HepG2 (cell line): ENCODE data around the gene MSRB3. TPM values are rescaled to one million over a fixed set of nuclear protein-coding genes. Genes with fewer than 3 reads are reported as not detected.

Source experiments
- ATF7 ChIP-seq, 2 experiments: fragments of 450-650 bp in 1 of 2; sonication (generic) in 1 of 2; formaldehyde crosslinking in 1 of 2; IDR thresholded peaks; 2 replicates each; pipeline versions ENCODE4 v1.4.0 to v1.6.1; 2016 to 2020; ENCODE audit warnings: antibody characterized with exemption in 1 of 2, mild to moderate bottlenecking in 1 of 2, missing genetic modification reagents in 1 of 2
- HDAC1 ChIP-seq: sonication (generic); formaldehyde crosslinking; IDR thresholded peaks from 2 replicates; pipeline ENCODE4 v1.5.1; 2020; ENCODE audit warnings: mild to moderate bottlenecking, missing genetic modification reagents
- IRF9 ChIP-seq: sonication (generic); formaldehyde crosslinking; IDR thresholded peaks from 2 replicates; pipeline ENCODE4 v1.8.0; 2022; ENCODE audit warnings: missing genetic modification reagents, mild to moderate bottlenecking, borderline replicate concordance
- MTF1 ChIP-seq: sonication (generic); formaldehyde crosslinking; IDR thresholded peaks from 2 replicates; pipeline ENCODE4 v1.5.0; 2020; ENCODE audit warnings: missing genetic modification reagents
- PHF5A ChIP-seq: IDR thresholded peaks from one replicate; pipeline ENCODE4 v1.6.1; 2018; ENCODE audit warnings: low read depth, missing genetic modification reagents; ENCODE audit not compliant: unreplicated experiment
- POGZ ChIP-seq: sonication (generic); formaldehyde crosslinking; IDR thresholded peaks from 2 replicates; pipeline ENCODE4 v1.4.0; 2020; ENCODE audit warnings: mild to moderate bottlenecking, missing genetic modification reagents
- RBFOX2 ChIP-seq: fragments of 200-400 bp; formaldehyde crosslinking; IDR thresholded peaks from 2 replicates; pipeline ENCODE4 v1.6.1; 2017; ENCODE audit warnings: low read depth, mild to moderate bottlenecking, low read length
- REPIN1 ChIP-seq: sonication (generic); formaldehyde crosslinking; IDR thresholded peaks from 2 replicates; pipeline ENCODE4 v1.8.0; 2022; ENCODE audit warnings: missing genetic modification reagents, low read depth, mild to moderate bottlenecking, borderline replicate concordance
- ZNF263 ChIP-seq: sonication (generic); formaldehyde crosslinking; IDR thresholded peaks from 2 replicates; pipeline ENCODE4 v1.4.0; 2020; ENCODE audit warnings: missing genetic modification reagents
- ZNF407 ChIP-seq: sonication (generic); formaldehyde crosslinking; IDR thresholded peaks from one replicate; pipeline ENCODE4 v1.5.1; 2020; ENCODE audit warnings: mild to moderate bottlenecking, missing genetic modification reagents; ENCODE audit errors: not compliant biosample characterization
- ZNF556 ChIP-seq: sonication (generic); formaldehyde crosslinking; IDR thresholded peaks from 2 replicates; pipeline ENCODE4 v1.4.0; 2020; ENCODE audit warnings: mild to moderate bottlenecking, missing genetic modification reagents, borderline replicate concordance
- polyA plus RNA-seq, 8 experiments: library from polyadenylated mRNA; depleted of rRNA in 3 of 8; stranded (reverse) in 7 of 8; unstranded in 1 of 8; fragments of >200 nt; fragmentation: Illumina TruSeq in 4 of 8; extraction: Trizol in 4 of 8; gene quantifications; 2 replicates each; pipeline versions ENCODE4 v1.2.1 to v1.2.3, GENCODE V29; 2011 to 2016; ENCODE audit warnings: low read depth in 4 of 8, missing spikeins in 1 of 8, mixed read lengths in 1 of 8; ENCODE audit not compliant: insufficient read depth in 1 of 8
- total RNA-seq, 5 experiments: library from RNA; depleted of rRNA; stranded (reverse); fragments of >200 nt; fragmentation: Illumina TruSeq; extraction: Trizol; gene quantifications; 2 replicates each; pipeline ENCODE4 v1.2.3, GENCODE V29; 2016; ENCODE audit warnings: low read depth in 1 of 5
- TF ChIP-seq, protein P1 (sequence below): sonication (generic); formaldehyde crosslinking; conservative IDR thresholded peaks from 2 replicates; pipeline ENCODE4 v1.4.0; 2020; ENCODE audit warnings: mild to moderate bottlenecking, missing genetic modification reagents, moderate library complexity
- TF ChIP-seq, protein P2 (sequence below): sonication (generic); formaldehyde crosslinking; IDR thresholded peaks from 2 replicates; pipeline ENCODE4 v1.4.0; 2020; ENCODE audit warnings: missing genetic modification reagents

The MSRB3 gene
- total and polyA plus RNA-seq, 2 of the 13 experiments (the other 11 are each of a cell fraction or from before 2014, with no cell fraction given): 1.5 to 1.9 TPM

- TF ChIP-seq ZNF407 (no peak), POGZ (CRISPR knock-in tag) (peak; percentile 66; the same call in 1 of the 2 replicates), ATF7 (IDR thresholded peaks at IDR 0.05) (0 out of 2 replicates have a peak, but pooled peaks have one; percentile 22), ATF7 (CRISPR knock-in tag; IDR thresholded peaks at IDR 0.05) (no peak), ZNF263 (CRISPR knock-in tag) (peak; percentile 28; the same call in 1 of the 2 replicates), HDAC1 (CRISPR knock-in tag) (peak; percentile 64), IRF9 (CRISPR knock-in tag) (no peak), RBFOX2 (peak; percentile 38; the same call in 1 of the 2 replicates), REPIN1 (0 out of 2 replicates have a peak, but pooled peaks have one; percentile 21), PHF5A (CRISPR knock-in tag) (peak; percentile 45), ZNF556 (CRISPR knock-in tag) (peak; percentile 34; the same call in 1 of the 2 replicates), MTF1 (CRISPR knock-in tag) (no peak)
- TF ChIP-seq, protein P1, sequence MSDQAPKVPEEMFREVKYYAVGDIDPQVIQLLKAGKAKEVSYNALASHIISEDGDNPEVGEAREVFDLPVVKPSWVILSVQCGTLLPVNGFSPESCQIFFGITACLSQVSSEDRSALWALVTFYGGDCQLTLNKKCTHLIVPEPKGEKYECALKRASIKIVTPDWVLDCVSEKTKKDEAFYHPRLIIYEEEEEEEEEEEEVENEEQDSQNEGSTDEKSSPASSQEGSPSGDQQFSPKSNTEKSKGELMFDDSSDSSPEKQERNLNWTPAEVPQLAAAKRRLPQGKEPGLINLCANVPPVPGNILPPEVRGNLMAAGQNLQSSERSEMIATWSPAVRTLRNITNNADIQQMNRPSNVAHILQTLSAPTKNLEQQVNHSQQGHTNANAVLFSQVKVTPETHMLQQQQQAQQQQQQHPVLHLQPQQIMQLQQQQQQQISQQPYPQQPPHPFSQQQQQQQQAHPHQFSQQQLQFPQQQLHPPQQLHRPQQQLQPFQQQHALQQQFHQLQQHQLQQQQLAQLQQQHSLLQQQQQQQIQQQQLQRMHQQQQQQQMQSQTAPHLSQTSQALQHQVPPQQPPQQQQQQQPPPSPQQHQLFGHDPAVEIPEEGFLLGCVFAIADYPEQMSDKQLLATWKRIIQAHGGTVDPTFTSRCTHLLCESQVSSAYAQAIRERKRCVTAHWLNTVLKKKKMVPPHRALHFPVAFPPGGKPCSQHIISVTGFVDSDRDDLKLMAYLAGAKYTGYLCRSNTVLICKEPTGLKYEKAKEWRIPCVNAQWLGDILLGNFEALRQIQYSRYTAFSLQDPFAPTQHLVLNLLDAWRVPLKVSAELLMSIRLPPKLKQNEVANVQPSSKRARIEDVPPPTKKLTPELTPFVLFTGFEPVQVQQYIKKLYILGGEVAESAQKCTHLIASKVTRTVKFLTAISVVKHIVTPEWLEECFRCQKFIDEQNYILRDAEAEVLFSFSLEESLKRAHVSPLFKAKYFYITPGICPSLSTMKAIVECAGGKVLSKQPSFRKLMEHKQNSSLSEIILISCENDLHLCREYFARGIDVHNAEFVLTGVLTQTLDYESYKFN (CRISPR knock-in tag): peak; percentile 87
- TF ChIP-seq, protein P2, sequence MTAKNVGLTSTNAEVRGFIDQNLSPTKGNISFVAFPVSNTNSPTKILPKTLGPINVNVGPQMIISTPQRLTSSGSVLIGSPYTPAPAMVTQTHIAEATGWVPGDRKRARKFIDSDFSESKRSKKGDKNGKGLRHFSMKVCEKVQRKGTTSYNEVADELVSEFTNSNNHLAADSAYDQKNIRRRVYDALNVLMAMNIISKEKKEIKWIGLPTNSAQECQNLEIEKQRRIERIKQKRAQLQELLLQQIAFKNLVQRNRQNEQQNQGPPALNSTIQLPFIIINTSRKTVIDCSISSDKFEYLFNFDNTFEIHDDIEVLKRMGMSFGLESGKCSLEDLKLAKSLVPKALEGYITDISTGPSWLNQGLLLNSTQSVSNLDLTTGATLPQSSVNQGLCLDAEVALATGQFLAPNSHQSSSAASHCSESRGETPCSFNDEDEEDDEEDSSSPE (CRISPR knock-in tag): 0 out of 2 replicates have a peak, but pooled peaks have one; percentile 24
These were observed 56.7 kb downstream of the MSRB3 start (continued) for GRCh38 chr12:65335021-65335714.
